Cardiac fibroblast (primary cell): ENCODE results near the gene HCLS1.

ENCODE experiments used
- DNase-seq, 2 donors: peaks; one replicate each; pipeline versions ENCODE4 v3.0.0 to v3.0.0-alpha.2; 2010; ENCODE audit warnings: low read depth in 2 of 2
- H3K4me3 ChIP-seq, 2 donors: replicated peaks in 1 of 2; 1 replicate in 1 of 2; 2 replicates in 1 of 2; pipeline ENCODE4 v1.5.1; 2011; ENCODE audit warnings: low read depth in 2 of 2, low read length in 2 of 2, mild to moderate bottlenecking in 2 of 2, moderate library complexity in 1 of 2
- TF ChIP-seq, protein P1 (sequence below): IDR thresholded peaks from one replicate; pipeline ENCODE4 v1.5.1; 2011; ENCODE audit warnings: low read depth, mild to moderate bottlenecking, low read length, inconsistent platforms

The HCLS1 gene

DNA sequence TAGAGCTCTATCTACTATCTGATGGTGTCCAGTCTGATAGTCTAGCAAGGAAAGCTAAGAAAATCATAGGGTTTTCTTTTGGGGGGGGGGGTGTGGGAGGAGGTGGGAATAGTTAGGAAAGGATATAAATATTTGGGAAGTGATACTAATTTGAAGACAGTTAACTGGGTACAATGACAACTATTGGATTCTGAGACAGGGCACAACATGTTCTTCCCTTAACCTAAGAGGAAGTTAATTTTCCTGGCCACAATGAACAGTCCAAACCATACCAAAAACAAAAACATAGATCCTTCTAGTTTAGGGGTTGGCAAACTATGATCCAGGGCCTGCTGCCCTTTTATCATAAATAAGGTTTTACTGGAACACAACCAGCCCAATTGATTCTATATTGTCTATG, 10.0 kb upstream of the HCLS1 start:
- TF ChIP-seq, protein P1, sequence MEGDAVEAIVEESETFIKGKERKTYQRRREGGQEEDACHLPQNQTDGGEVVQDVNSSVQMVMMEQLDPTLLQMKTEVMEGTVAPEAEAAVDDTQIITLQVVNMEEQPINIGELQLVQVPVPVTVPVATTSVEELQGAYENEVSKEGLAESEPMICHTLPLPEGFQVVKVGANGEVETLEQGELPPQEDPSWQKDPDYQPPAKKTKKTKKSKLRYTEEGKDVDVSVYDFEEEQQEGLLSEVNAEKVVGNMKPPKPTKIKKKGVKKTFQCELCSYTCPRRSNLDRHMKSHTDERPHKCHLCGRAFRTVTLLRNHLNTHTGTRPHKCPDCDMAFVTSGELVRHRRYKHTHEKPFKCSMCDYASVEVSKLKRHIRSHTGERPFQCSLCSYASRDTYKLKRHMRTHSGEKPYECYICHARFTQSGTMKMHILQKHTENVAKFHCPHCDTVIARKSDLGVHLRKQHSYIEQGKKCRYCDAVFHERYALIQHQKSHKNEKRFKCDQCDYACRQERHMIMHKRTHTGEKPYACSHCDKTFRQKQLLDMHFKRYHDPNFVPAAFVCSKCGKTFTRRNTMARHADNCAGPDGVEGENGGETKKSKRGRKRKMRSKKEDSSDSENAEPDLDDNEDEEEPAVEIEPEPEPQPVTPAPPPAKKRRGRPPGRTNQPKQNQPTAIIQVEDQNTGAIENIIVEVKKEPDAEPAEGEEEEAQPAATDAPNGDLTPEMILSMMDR, result no peak
- no peak for DNase-seq

GRCh38 chr3:121667333-121667732, 6.6 kb upstream of the HCLS1 start:
- TF ChIP-seq, protein P1, result no peak
- no peak for DNase-seq
- no peak overlapping the region for H3K4me3 ChIP-seq

More for the DNA sequence above, 10.0 kb upstream of the HCLS1 start:
- no peak overlapping the region for H3K4me3 ChIP-seq

- TF ChIP-seq, protein P1, result no peak
- DNase-seq, result no peak
- H3K4me3 ChIP-seq, result no peak overlapping the region
Observed at GRCh38 chr3:121665488-121665887, 4.8 kb upstream of the HCLS1 start.

DNA sequence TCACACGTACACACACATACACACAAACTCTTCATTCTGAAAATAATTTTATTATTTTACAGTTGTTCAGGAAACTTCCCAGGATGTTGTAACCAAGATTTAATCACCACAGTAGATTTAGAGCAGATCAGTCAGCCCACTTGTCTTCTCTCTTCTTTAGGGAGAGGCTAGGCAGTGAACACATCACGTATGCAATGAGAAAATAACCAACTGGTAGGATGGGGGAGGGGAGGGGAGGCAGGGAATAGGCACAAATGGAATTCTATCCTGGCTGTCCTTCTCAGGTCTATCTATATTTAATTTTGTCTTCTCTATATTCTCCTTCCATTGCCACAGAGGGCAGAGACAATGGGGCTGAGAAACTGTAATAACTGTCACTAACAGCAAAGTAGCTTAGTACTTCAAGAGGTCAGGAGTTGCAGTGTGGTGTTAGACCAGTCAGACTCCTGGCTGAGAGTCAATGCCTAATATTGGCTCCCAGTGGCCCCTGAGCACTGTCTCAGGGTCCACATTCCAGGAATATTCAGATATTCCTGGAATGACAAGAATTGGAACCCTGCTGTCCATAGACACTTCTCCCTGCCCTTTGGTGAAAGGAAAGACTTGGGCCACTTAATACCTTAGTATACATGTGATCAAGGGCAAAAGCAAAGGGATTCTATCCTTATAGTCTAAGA, 2.6 kb upstream of the HCLS1 start:
- no peak for DNase-seq
- H3K4me3 ChIP-seq, result no peak overlapping the region

DNA sequence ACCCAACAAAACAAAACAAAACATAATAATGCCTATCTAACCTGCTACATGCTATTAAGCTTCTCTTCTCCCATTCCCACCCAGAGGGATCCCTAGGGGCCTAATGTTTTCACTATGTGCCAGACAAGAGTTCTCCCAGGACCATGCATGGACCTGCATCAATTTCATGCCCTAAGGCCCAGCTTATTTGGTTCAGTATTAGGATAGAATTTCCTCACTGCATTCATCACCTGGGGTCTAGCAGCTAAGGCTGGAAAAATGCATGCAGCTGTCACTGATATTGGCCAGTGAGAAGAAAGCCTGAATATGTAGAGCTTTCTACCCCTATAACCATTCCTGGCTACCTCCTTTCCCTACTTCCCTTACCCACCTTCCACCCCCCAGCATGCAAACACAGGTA, 2.0 kb upstream of the HCLS1 start:
- no peak for DNase-seq
- no peak overlapping the region for H3K4me3 ChIP-seq
- TF ChIP-seq, protein P1, result no peak

More for the DNA sequence above, 2.6 kb upstream of the HCLS1 start:
- TF ChIP-seq, protein P1, result no peak

- TF ChIP-seq, protein P1, result no peak
- H3K4me3 ChIP-seq, result no peak overlapping the region
- DNase-seq, result no peak
Observed at GRCh38 chr3:121661376-121661775, 673 bp upstream of the HCLS1 start.

GRCh38 chr3:121659586-121659985, 1.1 kb downstream of the HCLS1 start:
- H3K4me3 ChIP-seq, result no peak overlapping the region
- DNase-seq, result peak in 1 of 2 donors; percentile 18
- TF ChIP-seq, protein P1, result no peak
